ENCODE measurements around the gene LMAN2. TPM values are rescaled to one million over a fixed set of nuclear protein-coding genes. Genes with fewer than 3 reads are reported as not detected.

LMAN2 gene
- total RNA-seq, 4 donors from 2014 or later = 236 to 322 (median 293) TPM

- Histone ChIP-seq H3K4me3 (peak overlapping the region in 3 of 4 donors; percentile 27 to 51 (median 36)), H3K4me1 (peaks cover 14 to 23% (median 19%) of the 10 kb centered on the region in 4 donors), H3K36me3 (no peaks in the 10 kb centered on the region), H3K27me3 (no peaks in the 10 kb centered on the region), H3K27ac (peak overlapping the region; percentile 46 to 64 (median 62)), H3K9me3 (no peaks in the 10 kb centered on the region)
- TF ChIP-seq EP300 (IDR thresholded peaks at IDR 0.05; ENCODE audit: low read depth) (no peak), POLR2A (IDR thresholded peaks at IDR 0.05) (no peak), POLR2AphosphoS5 (IDR thresholded peaks at IDR 0.05) (no peak)
- TF ChIP-seq, protein P1, sequence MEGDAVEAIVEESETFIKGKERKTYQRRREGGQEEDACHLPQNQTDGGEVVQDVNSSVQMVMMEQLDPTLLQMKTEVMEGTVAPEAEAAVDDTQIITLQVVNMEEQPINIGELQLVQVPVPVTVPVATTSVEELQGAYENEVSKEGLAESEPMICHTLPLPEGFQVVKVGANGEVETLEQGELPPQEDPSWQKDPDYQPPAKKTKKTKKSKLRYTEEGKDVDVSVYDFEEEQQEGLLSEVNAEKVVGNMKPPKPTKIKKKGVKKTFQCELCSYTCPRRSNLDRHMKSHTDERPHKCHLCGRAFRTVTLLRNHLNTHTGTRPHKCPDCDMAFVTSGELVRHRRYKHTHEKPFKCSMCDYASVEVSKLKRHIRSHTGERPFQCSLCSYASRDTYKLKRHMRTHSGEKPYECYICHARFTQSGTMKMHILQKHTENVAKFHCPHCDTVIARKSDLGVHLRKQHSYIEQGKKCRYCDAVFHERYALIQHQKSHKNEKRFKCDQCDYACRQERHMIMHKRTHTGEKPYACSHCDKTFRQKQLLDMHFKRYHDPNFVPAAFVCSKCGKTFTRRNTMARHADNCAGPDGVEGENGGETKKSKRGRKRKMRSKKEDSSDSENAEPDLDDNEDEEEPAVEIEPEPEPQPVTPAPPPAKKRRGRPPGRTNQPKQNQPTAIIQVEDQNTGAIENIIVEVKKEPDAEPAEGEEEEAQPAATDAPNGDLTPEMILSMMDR (IDR thresholded peaks at IDR 0.05) = no peak
- intact Hi-C loops (cut with DNase I; ENCODE audit: low total_unique reads) = no loop called here
- no peak for DNase-seq
- 52 to 84% methylated on average over 2 to 25 of the region's 26 CpGs for WGBS, 2 donors (ENCODE audit: low coverage in 1 of 2)
- in situ Hi-C loops (cut with MboI; ENCODE audit: low pct_ligation_motif_present in 1 of 4, low pct_unique_long_range_greater_than_20kb in 1 of 4, low sequenced_read_pairs in 3 of 4) = no loop called here
These were observed 19.9 kb upstream of the LMAN2 start for GRCh38 chr5:177371120-177372033.

DNA sequence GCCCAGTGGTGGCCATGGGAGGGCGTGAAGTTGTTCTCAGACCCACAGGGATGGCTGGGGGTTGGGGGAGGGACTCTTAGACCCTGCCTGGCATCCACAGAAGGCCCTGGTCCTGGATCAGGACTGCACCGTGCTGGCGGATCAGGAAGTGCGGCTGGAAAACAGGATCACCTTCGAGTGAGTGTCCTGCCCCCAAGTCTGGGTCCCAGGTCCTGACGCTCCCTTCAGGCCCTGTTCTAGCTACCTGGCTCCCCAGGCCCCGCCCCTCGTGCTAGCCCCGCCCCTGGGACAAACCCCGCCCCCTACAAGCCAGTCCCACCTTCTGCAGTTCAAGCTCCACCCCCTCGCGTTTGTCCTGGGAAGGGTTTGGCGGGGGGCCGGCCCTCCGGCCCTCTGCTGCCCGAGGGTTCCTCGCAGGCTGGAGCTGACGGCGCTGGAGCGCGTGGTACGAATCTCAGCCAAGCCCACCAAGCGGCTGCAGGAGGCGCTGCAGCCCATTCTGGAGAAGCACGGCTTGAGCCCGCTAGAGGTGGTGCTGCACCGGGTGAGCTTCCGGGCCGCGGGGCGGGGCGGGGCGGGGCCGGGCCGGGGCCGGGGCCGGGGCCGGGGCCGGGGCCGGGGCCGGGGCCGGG lies 19.1 kb upstream of the LMAN2 start:
- Histone ChIP-seq H3K36me3 (no peaks in the 10 kb centered on the region), H3K27ac (peak overlapping the region; percentile 37 to 64 (median 62)), H3K4me3 (peak overlapping the region in 3 of 4 donors; percentile 27 to 51 (median 36)), H3K9me3 (no peaks in the 10 kb centered on the region), H3K4me1 (peaks cover 21 to 31% (median 26%) of the 10 kb centered on the region in 4 donors), H3K27me3 (no peaks in the 10 kb centered on the region)
- peak; percentile 87 for DNase-seq
- 18% methylated on average over 25 of the region's 42 CpGs; no CpG with 5 or more reads in 1 of the 2 donors for WGBS, 2 donors (ENCODE audit: low coverage in 1 of 2)
- TF ChIP-seq EP300 (IDR thresholded peaks at IDR 0.05; ENCODE audit: low read depth) (no peak), POLR2AphosphoS5 (IDR thresholded peaks at IDR 0.05) (peak in 1 of 3 donors; percentile 14), POLR2A (IDR thresholded peaks at IDR 0.05) (no peak)
- TF ChIP-seq, protein P1 (IDR thresholded peaks at IDR 0.05) = peak; percentile 34 to 62 (median 51)
- in situ Hi-C loops (cut with MboI; ENCODE audit: low pct_ligation_motif_present in 1 of 4, low pct_unique_long_range_greater_than_20kb in 1 of 4, low sequenced_read_pairs in 3 of 4) = no loop called here
- intact Hi-C loops (cut with DNase I; ENCODE audit: low total_unique reads) = no loop called here

- TF ChIP-seq POLR2AphosphoS5 (IDR thresholded peaks at IDR 0.05) (no peak), POLR2A (IDR thresholded peaks at IDR 0.05) (no peak), EP300 (IDR thresholded peaks at IDR 0.05; ENCODE audit: low read depth) (no peak)
- TF ChIP-seq, protein P1 (IDR thresholded peaks at IDR 0.05) = no peak
- no peaks in the 10 kb centered on the region for H3K27me3 ChIP-seq
- DNase-seq = no peak
- no peak overlapping the region for H3K4me3 ChIP-seq
- no peaks in the 10 kb centered on the region for H3K36me3 ChIP-seq
- WGBS, 2 donors (ENCODE audit: low coverage in 1 of 2) = 70 to 89% methylated on average over 8 to 11 of the region's 11 CpGs
- intact Hi-C loops (cut with DNase I; ENCODE audit: low total_unique reads) = no loop called here
- H3K4me1 ChIP-seq = peaks cover 21 to 33% (median 26%) of the 10 kb centered on the region in 4 donors
- peak overlapping the region; percentile 37 to 64 (median 62) for H3K27ac ChIP-seq
- in situ Hi-C loops (cut with MboI; ENCODE audit: low pct_ligation_motif_present in 1 of 4, low pct_unique_long_range_greater_than_20kb in 1 of 4, low sequenced_read_pairs in 3 of 4) = no loop called here
- H3K9me3 ChIP-seq = no peaks in the 10 kb centered on the region
These were observed 18.4 kb upstream of the LMAN2 start for GRCh38 chr5:177369645-177370440.

All from transverse colon (tissue), 4 donors.